GF-D8 (cell line): ENCODE data around the gene LCE2B.
"Not testable (repeated sequence)": the region's sequence is repeated elsewhere in the genome, so short reads cannot be mapped to it uniquely, and the experiment has no call there.

Source experiments
- DNase-seq: peaks from one replicate; lab custom pipeline; 2025; lab: John Stamatoyannopoulos, UW

LCE2B gene

GRCh38 chr1:152685823-152686222 lies at the start of gene LCE2B:
LCE2B (plus strand) TSS chr1:152686123; CDS start chr1:152686844, 721 bp downstream.
- DNase-seq: not testable (repeated sequence)

DNA sequence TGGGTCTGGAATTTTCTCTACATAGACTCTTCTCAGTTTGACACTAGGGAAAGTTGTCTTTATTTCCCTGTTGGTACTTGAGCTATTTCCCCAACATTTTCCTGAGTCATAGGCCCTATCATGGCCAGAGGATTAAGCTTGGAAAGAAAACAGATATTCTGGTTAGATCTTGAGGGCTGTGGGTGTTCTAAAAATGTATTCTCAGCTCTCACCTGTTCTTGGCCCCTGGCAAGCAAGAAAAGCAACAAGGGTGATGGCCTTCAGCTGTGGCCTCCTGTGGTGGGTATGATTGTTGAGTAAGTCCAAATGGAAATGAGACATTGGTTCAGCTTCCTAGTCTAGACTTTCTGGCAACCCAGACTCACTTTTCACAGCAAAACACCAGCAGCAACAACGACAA lies 45.6 kb upstream of the LCE2B start:
- no peak for DNase-seq

DNA sequence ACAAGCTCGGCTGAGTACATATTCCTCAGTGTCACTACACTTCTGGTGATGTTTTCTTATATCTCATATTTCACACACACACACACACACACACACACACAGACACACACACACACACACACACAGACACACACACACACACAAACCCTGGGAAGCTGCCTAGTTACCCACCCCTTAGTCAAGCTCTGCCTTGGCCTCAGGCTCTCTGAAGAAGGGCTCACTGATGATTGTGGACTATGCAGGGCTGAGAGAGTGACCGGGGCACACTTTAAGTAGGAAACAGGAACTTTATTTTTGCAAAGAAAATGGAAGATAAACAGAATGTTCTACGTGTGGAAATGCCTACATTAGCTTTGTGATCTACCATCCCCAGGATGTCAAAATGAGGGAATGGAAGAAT lies 42.0 kb upstream of the LCE2B start:
- no peak for DNase-seq

- DNase-seq: no peak
These were observed 40.8 kb upstream of the LCE2B start for GRCh38 chr1:152645146-152645545.

- no peak for DNase-seq
These were observed 39.3 kb upstream of the LCE2B start for GRCh38 chr1:152646656-152647055.

GRCh38 chr1:152654110-152654509 lies 31.8 kb upstream of the LCE2B start:
- no peak for DNase-seq

- no peak for DNase-seq
These were observed 29.5 kb upstream of the LCE2B start for GRCh38 chr1:152656459-152656858.

GRCh38 chr1:152657677-152658076 lies 28.2 kb upstream of the LCE2B start:
- DNase-seq: no peak

GRCh38 chr1:152658649-152659048 lies 27.3 kb upstream of the LCE2B start:
- no peak for DNase-seq

GRCh38 chr1:152663098-152663497 lies 22.8 kb upstream of the LCE2B start, which contains the start of gene LCE2D:
LCE2D (plus strand) TSS chr1:152663380; CDS start chr1:152664106, 726 bp downstream.
- DNase-seq: no peak

DNA sequence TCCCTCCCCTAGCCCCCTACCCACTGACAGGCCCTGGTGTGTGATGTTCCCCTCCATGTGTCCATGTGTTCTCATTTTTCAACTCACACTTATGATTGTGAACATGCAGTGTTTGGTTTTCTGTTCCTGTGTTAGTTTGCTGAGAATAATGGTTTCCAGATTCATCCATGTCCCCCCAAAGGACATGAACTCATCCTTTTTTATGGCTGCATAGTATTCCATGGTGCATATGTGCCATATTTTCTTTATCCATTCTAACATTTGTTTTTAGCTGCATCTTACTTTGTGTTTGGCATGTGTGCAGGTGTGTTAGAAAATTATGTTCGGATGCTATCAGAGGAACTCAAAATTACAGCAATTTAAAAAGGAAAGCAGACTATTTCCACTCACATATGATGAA lies 19.8 kb upstream of the LCE2B start:
- not testable (repeated sequence) for DNase-seq

DNA sequence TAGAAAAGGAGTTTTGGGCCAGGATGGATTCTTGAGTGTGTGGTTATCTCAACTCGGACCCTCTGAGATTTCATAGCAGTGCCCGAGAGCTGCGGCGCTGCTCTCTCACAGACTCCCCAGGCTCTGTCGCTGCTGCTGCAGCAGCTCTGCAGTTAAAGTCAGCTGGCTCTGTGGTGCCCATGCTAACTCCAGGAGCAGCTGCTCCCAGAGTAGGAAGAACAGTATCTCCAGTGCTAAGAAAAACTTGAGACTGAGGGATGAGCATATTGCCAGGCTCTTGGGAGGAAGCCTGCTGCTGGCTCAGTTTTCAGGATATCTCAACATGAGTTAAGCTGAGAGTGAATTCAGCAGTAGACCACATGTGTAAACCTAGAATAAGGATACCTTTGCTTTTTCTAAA lies 18.3 kb upstream of the LCE2B start:
- no peak for DNase-seq

GRCh38 chr1:152673016-152673415 lies 12.9 kb upstream of the LCE2B start:
- no peak for DNase-seq

- not testable (repeated sequence) for DNase-seq
These were observed 10.9 kb upstream of the LCE2B start, which contains the start of gene LCE2C for GRCh38 chr1:152674983-152675382. LCE2C (plus strand) TSS chr1:152675279; CDS start chr1:152676016, 737 bp downstream.

GRCh38 chr1:152679459-152679858 lies 6.5 kb upstream of the LCE2B start:
- DNase-seq: no peak

DNA sequence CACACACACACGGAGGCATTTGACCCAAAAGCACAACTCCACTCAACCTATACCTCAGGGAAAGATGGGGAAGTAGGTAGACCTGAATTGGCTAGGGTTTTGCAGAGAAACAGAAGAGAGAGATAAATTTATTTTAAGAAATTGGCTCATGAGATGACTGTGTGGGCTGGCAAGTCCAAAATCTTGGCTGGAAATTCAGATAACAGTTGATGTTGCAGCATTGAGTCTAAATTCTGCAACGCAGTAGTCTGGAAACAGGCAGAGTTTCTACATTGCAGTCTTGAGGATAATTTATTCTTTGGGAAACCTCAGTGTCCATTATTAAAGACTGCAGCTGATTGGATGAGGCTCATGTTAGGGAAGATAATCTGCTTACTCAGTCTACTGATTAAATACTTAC lies 4.3 kb upstream of the LCE2B start:
- DNase-seq: no peak

GRCh38 chr1:152683846-152684245 lies 2.1 kb upstream of the LCE2B start:
- no peak for DNase-seq

GRCh38 chr1:152697701-152698600 lies 12.0 kb downstream of the LCE2B start, which contains the start of gene LCE2A:
LCE2A (plus strand) TSS chr1:152698345; CDS start chr1:152698902, 557 bp downstream.
- no peak for DNase-seq

DNA sequence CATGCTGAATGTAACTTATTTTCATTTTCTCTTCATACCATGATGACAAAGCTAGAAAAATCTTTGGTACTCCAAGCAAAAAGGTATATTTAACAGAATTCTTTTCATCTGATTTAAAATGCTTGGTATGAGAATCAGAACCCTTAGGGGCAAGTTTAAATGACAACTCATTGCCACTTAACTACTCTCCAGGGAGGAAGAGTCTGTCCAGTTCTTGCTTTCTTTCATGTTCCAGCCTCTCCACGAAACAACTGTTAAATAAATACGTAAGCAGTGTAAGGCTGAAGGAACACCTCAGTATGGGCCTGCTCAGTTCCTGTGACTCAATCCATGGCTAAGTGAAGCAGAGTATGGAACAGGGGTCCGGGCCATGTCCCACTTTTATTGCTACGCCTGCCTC lies 13.8 kb downstream of the LCE2B start:
- no peak for DNase-seq

DNA sequence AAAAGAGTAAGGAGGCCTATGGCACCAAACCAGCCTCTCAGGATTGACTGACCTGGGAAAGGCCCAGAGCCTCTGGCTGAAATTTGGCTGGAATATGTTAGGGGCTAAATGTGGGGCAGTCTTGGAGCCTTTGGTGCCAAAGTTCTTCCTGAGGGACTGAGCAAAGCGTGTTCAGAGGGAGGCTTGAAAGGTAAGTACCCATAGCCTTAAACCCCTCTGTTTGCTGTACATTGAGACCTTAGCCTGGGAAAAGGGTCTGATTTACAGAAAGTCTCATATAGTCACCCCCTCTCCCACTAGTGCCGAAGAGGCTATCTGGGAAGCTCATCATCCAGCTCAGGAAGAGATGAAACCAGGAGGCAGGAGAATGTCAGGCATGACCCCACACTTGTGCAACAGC lies 21.9 kb downstream of the LCE2B start, which contains the start of gene LCE4A:
Gene LCE4A, plus strand, starts transcription at position 301 of the 400 bp plus-strand sequence. CDS start 916 bp downstream, outside the sequence.
- no peak for DNase-seq

- DNase-seq: no peak
These were observed 32.3 kb downstream of the LCE2B start for GRCh38 chr1:152718238-152718637.

- no peak for DNase-seq
These were observed 39.3 kb downstream of the LCE2B start for GRCh38 chr1:152725261-152725660.

DNA sequence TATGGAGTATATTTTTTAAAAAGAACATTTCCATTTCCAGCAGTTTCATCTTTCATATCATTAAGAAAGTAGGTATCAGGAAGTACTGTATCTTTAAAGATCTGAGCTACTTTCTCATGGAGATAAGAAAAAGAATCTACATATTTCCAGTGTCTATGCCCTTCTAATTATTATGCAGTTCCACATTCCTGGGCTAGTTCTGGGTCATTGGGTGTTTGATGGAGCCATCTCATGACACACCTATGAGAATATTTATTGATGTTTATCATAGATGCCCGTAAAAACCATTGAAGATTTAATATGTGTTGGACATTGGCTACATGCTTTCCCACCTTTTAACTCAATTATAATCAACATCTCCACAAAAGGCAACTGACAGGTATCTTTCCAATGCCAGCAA lies 43.1 kb downstream of the LCE2B start:
- no peak for DNase-seq
